GM23338 (cell line): ENCODE results near the gene GDPD4. TPM values are rescaled to one million over a fixed set of nuclear protein-coding genes. Genes with fewer than 3 reads are reported as not detected.

Source experiments
- ATAC-seq: fragments of 200-7000 bp; cut with Tn5 transposase; 3 replicates; pipeline ENCODE4 v1.9.1; 2020
- DNase-seq: peaks from one replicate; pipeline ENCODE4 v3.0.0-alpha.2; 2015; ENCODE audit warnings: low spot score
- H2AFZ ChIP-seq: fragments of 200-600 bp; sonication (generic); 2 replicates; pipeline ENCODE4 v1.8.0; 2016; ENCODE audit warnings: antibody characterized with exemption, mild to moderate bottlenecking, moderate library complexity
- H3F3A ChIP-seq: fragments of 200-600 bp; sonication (generic); replicated peaks from 2 replicates; pipeline ENCODE4 v1.8.0; 2017; ENCODE audit warnings: antibody characterized with exemption, mixed run types, low read depth
- H3K27ac ChIP-seq: fragments of 200-600 bp; sonication (generic); 2 replicates; pipeline ENCODE4 v1.6.1; 2016; ENCODE audit warnings: low read depth
- H3K27me3 ChIP-seq: fragments of 200-600 bp; sonication (generic); 2 replicates; pipeline ENCODE4 v1.8.0; 2016; ENCODE audit warnings: mild to moderate bottlenecking, mixed run types, moderate library complexity; ENCODE audit not compliant: insufficient read depth
- H3K36me3 ChIP-seq: fragments of 200-600 bp; sonication (generic); 2 replicates; pipeline ENCODE4 v1.8.0; 2016; ENCODE audit warnings: mild to moderate bottlenecking; ENCODE audit not compliant: insufficient read depth
- H3K4me1 ChIP-seq: fragments of 200-600 bp; sonication (generic); 2 replicates; pipeline ENCODE4 v1.8.0; 2016; ENCODE audit warnings: mild to moderate bottlenecking, moderate library complexity; ENCODE audit not compliant: insufficient read depth
- H3K4me2 ChIP-seq: fragments of 200-600 bp; sonication (generic); 2 replicates; pipeline ENCODE4 v1.7.1; 2017; ENCODE audit warnings: mixed run types
- H3K4me3 ChIP-seq: fragments of 200-600 bp; sonication (generic); 2 replicates; pipeline ENCODE4 v1.6.1; 2016; ENCODE audit warnings: mixed run types
- H3K79me2 ChIP-seq: fragments of 200-600 bp; sonication (generic); replicated peaks from 2 replicates; pipeline ENCODE4 v1.8.0; 2017; ENCODE audit warnings: mild to moderate bottlenecking; ENCODE audit not compliant: insufficient read depth
- H3K9me2 ChIP-seq: fragments of 200-600 bp; sonication (generic); 2 replicates; pipeline ENCODE4 v1.8.0; 2017; ENCODE audit not compliant: insufficient read depth
- H4K20me1 ChIP-seq: fragments of 200-600 bp; sonication (generic); replicated peaks from 2 replicates; pipeline ENCODE4 v1.8.0; 2017; ENCODE audit warnings: mild to moderate bottlenecking; ENCODE audit not compliant: insufficient read depth
- H3K27ac Mint-ChIP-seq: 2 replicates; pipeline ENCODE4 v1.8.0; 2020; ENCODE audit warnings: inconsistent platforms, mild to moderate bottlenecking, moderate library complexity, mixed read lengths
- H3K27me3 Mint-ChIP-seq: 3 replicates; pipeline ENCODE4 v1.8.0; 2022; ENCODE audit warnings: low read depth, mild to moderate bottlenecking, moderate library complexity, mixed read lengths, inconsistent platforms; ENCODE audit not compliant: insufficient read depth, poor library complexity
- H3K36me3 Mint-ChIP-seq: 3 replicates; pipeline ENCODE4 v1.8.0; 2021; ENCODE audit warnings: low read depth, mild to moderate bottlenecking, inconsistent platforms, moderate library complexity, mixed read lengths
- H3K4me1 Mint-ChIP-seq: 3 replicates; pipeline ENCODE4 v1.8.0; 2020; ENCODE audit warnings: mild to moderate bottlenecking, inconsistent platforms, mixed read lengths
- H3K4me3 Mint-ChIP-seq: 3 replicates; pipeline ENCODE4 v1.8.0; 2021; ENCODE audit warnings: moderate library complexity, mild to moderate bottlenecking, inconsistent platforms, mixed read lengths
- H3K9me3 Mint-ChIP-seq: 3 replicates; pipeline ENCODE4 v1.8.0; 2020; ENCODE audit warnings: moderate library complexity, mild to moderate bottlenecking, inconsistent platforms, mixed read lengths
- CREB1 ChIP-seq: fragments of 250-450 bp; sonication (Bioruptor Pico); IDR thresholded peaks from 2 replicates; pipeline ENCODE4 v1.5.0; 2020; ENCODE audit warnings: low read depth, mild to moderate bottlenecking, moderate library complexity
- EZH2 ChIP-seq: fragments of 200-600 bp; sonication (generic); IDR thresholded peaks from one replicate; pipeline ENCODE4 v1.8.0; 2017; ENCODE audit warnings: antibody characterized with exemption, mild to moderate bottlenecking, low read depth; ENCODE audit not compliant: unreplicated experiment
- EZH2phosphoT487 ChIP-seq: fragments of 200-600 bp; sonication (generic); IDR thresholded peaks from one replicate; pipeline ENCODE4 v1.8.1; 2018; ENCODE audit warnings: antibody characterized with exemption; ENCODE audit not compliant: unreplicated experiment
- JUNB ChIP-seq: IDR thresholded peaks from one replicate; pipeline ENCODE4 v1.6.1; 2016; ENCODE audit warnings: antibody characterized with exemption; ENCODE audit not compliant: unreplicated experiment
- NANOG ChIP-seq: IDR thresholded peaks from 2 replicates; pipeline ENCODE4 v1.6.1; 2016; ENCODE audit warnings: antibody characterized with exemption, borderline replicate concordance
- POLR2AphosphoS5 ChIP-seq: IDR thresholded peaks from 2 replicates; pipeline ENCODE4 v1.6.1; 2016; ENCODE audit warnings: antibody characterized with exemption, low read depth
- STAT1 ChIP-seq: IDR thresholded peaks from one replicate; pipeline ENCODE4 v1.6.1; 2016; ENCODE audit warnings: antibody characterized with exemption; ENCODE audit not compliant: unreplicated experiment
- ZNF114 ChIP-seq: fragments of 250-450 bp; sonication (Bioruptor Pico); IDR thresholded peaks from 2 replicates; pipeline ENCODE4 v1.5.0; 2020; ENCODE audit warnings: mild to moderate bottlenecking, moderate library complexity
- ZNF331 ChIP-seq: fragments of 250-450 bp; sonication (Bioruptor Pico); IDR thresholded peaks from 2 replicates; pipeline ENCODE4 v1.5.0; 2020; ENCODE audit warnings: low read depth, mild to moderate bottlenecking, moderate library complexity
- polyA plus RNA-seq: library from polyadenylated mRNA; unstranded; fragments of >200 nt; fragmentation: Nextera tagmentation; extraction: Ambion mirVana; gene quantifications from 2 replicates; pipeline ENCODE4 v1.2.1, GENCODE V29; 2016
- total RNA-seq: library from RNA; depleted of rRNA; stranded (reverse); fragments of >200 nt; shearing (Covaris generic); gene quantifications from 2 replicates; pipeline ENCODE4 v1.2.3, GENCODE V29; 2014
- TF ChIP-seq, protein P1 (sequence below): IDR thresholded peaks from one replicate; pipeline ENCODE4 v1.6.1; 2018; ENCODE audit warnings: antibody characterized with exemption; ENCODE audit not compliant: unreplicated experiment
- TF ChIP-seq, protein P2 (sequence below): IDR thresholded peaks from 2 replicates; pipeline ENCODE4 v1.6.1; 2016; ENCODE audit warnings: antibody characterized with exemption
- TF ChIP-seq, protein P3 (sequence below): fragments of 250-450 bp; sonication (Bioruptor Pico); IDR thresholded peaks from 2 replicates; pipeline ENCODE4 v1.5.0; 2020; ENCODE audit warnings: mild to moderate bottlenecking, moderate library complexity
- TF ChIP-seq, protein P4 (sequence below), 2 experiments: fragments of 200-600 bp in 1 of 2; sonication (generic) in 1 of 2; conservative IDR thresholded peaks; 2 replicates each; pipeline versions ENCODE4 v1.5.1 to v1.6.1; 2016 to 2017; ENCODE audit warnings: antibody characterized with exemption in 2 of 2, low read depth in 2 of 2, mild to moderate bottlenecking in 2 of 2, moderate library complexity in 1 of 2

The GDPD4 gene
- total and polyA plus RNA-seq, 2 experiments from 2014 or later, result not detected

DNA sequence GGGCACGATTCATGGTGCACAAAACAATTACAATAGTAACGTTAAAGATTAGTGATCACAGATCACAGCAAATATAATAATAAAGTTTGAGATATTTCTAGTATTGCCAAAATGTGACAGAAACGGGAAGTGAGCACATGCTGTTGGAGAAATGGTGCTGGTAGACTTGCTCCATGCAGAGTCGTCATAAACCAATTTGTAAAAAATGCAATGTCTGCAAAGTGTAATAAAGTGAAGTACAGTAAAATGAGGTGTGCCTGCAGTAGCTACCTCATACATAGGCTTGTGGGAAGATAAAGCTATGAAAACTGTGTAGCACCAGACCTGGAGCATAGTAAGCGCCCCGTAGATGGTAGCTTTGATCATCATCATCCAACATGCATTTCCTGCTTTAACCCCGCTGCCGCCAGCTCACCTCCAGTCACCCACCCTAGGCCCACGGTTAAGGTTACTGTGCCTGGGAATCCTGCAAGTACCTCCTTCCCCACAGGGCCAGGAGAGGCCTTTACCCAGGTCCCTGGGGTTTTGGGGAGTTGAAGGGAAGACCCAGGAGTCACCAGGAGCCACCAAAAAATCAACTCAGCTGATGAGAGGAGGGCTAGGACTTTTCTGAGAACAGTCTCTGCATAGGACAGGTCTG is 114.3 kb downstream of the GDPD4 start:
- H3K27ac ChIP-seq, result no peak overlapping the region
- Mint-ChIP-seq H3K4me3 (no peak overlapping the region), H3K27me3 (peaks cover 13% of the 10 kb centered on the region), H3K9me3 (no peaks in the 10 kb centered on the region), H3K27ac (no peak overlapping the region), H3K36me3 (no peaks in the 10 kb centered on the region), H3K4me1 (peaks cover 16% of the 10 kb centered on the region)
- TF ChIP-seq, protein P1, sequence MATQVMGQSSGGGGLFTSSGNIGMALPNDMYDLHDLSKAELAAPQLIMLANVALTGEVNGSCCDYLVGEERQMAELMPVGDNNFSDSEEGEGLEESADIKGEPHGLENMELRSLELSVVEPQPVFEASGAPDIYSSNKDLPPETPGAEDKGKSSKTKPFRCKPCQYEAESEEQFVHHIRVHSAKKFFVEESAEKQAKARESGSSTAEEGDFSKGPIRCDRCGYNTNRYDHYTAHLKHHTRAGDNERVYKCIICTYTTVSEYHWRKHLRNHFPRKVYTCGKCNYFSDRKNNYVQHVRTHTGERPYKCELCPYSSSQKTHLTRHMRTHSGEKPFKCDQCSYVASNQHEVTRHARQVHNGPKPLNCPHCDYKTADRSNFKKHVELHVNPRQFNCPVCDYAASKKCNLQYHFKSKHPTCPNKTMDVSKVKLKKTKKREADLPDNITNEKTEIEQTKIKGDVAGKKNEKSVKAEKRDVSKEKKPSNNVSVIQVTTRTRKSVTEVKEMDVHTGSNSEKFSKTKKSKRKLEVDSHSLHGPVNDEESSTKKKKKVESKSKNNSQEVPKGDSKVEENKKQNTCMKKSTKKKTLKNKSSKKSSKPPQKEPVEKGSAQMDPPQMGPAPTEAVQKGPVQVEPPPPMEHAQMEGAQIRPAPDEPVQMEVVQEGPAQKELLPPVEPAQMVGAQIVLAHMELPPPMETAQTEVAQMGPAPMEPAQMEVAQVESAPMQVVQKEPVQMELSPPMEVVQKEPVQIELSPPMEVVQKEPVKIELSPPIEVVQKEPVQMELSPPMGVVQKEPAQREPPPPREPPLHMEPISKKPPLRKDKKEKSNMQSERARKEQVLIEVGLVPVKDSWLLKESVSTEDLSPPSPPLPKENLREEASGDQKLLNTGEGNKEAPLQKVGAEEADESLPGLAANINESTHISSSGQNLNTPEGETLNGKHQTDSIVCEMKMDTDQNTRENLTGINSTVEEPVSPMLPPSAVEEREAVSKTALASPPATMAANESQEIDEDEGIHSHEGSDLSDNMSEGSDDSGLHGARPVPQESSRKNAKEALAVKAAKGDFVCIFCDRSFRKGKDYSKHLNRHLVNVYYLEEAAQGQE, result no peak
- TF ChIP-seq EZH2phosphoT487 (no peak), ZNF114 (CRISPR knock-in tag) (no peak), STAT1 (no peak), POLR2AphosphoS5 (no peak), CREB1 (CRISPR knock-in tag) (no peak), ZNF331 (CRISPR knock-in tag) (no peak), EZH2 (no peak), NANOG (no peak), JUNB (no peak)
- TF ChIP-seq, protein P2, sequence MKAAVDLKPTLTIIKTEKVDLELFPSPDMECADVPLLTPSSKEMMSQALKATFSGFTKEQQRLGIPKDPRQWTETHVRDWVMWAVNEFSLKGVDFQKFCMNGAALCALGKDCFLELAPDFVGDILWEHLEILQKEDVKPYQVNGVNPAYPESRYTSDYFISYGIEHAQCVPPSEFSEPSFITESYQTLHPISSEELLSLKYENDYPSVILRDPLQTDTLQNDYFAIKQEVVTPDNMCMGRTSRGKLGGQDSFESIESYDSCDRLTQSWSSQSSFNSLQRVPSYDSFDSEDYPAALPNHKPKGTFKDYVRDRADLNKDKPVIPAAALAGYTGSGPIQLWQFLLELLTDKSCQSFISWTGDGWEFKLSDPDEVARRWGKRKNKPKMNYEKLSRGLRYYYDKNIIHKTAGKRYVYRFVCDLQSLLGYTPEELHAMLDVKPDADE, result no peak
- TF ChIP-seq, protein P3, sequence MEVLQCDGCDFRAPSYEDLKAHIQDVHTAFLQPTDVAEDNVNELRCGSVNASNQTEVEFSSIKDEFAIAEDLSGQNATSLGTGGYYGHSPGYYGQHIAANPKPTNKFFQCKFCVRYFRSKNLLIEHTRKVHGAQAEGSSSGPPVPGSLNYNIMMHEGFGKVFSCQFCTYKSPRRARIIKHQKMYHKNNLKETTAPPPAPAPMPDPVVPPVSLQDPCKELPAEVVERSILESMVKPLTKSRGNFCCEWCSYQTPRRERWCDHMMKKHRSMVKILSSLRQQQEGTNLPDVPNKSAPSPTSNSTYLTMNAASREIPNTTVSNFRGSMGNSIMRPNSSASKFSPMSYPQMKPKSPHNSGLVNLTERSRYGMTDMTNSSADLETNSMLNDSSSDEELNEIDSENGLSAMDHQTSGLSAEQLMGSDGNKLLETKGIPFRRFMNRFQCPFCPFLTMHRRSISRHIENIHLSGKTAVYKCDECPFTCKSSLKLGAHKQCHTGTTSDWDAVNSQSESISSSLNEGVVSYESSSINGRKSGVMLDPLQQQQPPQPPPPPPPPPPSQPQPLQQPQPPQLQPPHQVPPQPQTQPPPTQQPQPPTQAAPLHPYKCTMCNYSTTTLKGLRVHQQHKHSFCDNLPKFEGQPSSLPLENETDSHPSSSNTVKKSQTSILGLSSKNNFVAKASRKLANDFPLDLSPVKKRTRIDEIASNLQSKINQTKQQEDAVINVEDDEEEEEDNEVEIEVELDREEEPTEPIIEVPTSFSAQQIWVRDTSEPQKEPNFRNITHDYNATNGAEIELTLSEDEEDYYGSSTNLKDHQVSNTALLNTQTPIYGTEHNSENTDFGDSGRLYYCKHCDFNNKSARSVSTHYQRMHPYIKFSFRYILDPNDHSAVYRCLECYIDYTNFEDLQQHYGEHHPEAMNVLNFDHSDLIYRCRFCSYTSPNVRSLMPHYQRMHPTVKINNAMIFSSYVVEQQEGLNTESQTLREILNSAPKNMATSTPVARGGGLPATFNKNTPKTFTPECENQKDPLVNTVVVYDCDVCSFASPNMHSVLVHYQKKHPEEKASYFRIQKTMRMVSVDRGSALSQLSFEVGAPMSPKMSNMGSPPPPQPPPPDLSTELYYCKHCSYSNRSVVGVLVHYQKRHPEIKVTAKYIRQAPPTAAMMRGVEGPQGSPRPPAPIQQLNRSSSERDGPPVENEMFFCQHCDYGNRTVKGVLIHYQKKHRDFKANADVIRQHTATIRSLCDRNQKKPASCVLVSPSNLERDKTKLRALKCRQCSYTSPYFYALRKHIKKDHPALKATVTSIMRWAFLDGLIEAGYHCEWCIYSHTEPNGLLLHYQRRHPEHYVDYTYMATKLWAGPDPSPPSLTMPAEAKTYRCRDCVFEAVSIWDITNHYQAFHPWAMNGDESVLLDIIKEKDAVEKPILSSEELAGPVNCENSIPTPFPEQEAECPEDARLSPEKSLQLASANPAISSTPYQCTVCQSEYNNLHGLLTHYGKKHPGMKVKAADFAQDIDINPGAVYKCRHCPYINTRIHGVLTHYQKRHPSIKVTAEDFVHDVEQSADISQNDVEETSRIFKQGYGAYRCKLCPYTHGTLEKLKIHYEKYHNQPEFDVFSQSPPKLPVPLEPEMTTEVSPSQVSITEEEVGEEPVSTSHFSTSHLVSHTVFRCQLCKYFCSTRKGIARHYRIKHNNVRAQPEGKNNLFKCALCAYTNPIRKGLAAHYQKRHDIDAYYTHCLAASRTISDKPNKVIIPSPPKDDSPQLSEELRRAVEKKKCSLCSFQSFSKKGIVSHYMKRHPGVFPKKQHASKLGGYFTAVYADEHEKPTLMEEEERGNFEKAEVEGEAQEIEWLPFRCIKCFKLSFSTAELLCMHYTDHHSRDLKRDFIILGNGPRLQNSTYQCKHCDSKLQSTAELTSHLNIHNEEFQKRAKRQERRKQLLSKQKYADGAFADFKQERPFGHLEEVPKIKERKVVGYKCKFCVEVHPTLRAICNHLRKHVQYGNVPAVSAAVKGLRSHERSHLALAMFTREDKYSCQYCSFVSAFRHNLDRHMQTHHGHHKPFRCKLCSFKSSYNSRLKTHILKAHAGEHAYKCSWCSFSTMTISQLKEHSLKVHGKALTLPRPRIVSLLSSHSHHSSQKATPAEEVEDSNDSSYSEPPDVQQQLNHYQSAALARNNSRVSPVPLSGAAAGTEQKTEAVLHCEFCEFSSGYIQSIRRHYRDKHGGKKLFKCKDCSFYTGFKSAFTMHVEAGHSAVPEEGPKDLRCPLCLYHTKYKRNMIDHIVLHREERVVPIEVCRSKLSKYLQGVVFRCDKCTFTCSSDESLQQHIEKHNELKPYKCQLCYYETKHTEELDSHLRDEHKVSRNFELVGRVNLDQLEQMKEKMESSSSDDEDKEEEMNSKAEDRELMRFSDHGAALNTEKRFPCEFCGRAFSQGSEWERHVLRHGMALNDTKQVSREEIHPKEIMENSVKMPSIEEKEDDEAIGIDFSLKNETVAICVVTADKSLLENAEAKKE (CRISPR knock-in tag), result no peak
- TF ChIP-seq, protein P4, sequence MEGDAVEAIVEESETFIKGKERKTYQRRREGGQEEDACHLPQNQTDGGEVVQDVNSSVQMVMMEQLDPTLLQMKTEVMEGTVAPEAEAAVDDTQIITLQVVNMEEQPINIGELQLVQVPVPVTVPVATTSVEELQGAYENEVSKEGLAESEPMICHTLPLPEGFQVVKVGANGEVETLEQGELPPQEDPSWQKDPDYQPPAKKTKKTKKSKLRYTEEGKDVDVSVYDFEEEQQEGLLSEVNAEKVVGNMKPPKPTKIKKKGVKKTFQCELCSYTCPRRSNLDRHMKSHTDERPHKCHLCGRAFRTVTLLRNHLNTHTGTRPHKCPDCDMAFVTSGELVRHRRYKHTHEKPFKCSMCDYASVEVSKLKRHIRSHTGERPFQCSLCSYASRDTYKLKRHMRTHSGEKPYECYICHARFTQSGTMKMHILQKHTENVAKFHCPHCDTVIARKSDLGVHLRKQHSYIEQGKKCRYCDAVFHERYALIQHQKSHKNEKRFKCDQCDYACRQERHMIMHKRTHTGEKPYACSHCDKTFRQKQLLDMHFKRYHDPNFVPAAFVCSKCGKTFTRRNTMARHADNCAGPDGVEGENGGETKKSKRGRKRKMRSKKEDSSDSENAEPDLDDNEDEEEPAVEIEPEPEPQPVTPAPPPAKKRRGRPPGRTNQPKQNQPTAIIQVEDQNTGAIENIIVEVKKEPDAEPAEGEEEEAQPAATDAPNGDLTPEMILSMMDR (conservative IDR thresholded peaks at IDR 0.05; ENCODE audit: low read depth in 2 of 2), result no peak
- H3K36me3 ChIP-seq, result no peaks in the 10 kb centered on the region
- DNase-seq (no peak), ATAC-seq (no peak)
- H3K27me3 ChIP-seq, result no peaks in the 10 kb centered on the region
- no peaks in the 10 kb centered on the region for H3K9me2 ChIP-seq
- H4K20me1 ChIP-seq, result no peaks in the 10 kb centered on the region
- H3K79me2 ChIP-seq, result no peaks in the 10 kb centered on the region
- H3K4me2 ChIP-seq, result no peak overlapping the region
- H3K4me3 ChIP-seq, result no peak overlapping the region
- H3K4me1 ChIP-seq, result peaks cover 4% of the 10 kb centered on the region; the same call in 1 of the 2 replicates
- H2AFZ ChIP-seq, result no peak overlapping the region
- H3F3A ChIP-seq, result no peaks in the 10 kb centered on the region; the same call in 1 of the 2 replicates
